ENCODE measurements around the gene UBE2J2.

UBE2J2 gene

DNA sequence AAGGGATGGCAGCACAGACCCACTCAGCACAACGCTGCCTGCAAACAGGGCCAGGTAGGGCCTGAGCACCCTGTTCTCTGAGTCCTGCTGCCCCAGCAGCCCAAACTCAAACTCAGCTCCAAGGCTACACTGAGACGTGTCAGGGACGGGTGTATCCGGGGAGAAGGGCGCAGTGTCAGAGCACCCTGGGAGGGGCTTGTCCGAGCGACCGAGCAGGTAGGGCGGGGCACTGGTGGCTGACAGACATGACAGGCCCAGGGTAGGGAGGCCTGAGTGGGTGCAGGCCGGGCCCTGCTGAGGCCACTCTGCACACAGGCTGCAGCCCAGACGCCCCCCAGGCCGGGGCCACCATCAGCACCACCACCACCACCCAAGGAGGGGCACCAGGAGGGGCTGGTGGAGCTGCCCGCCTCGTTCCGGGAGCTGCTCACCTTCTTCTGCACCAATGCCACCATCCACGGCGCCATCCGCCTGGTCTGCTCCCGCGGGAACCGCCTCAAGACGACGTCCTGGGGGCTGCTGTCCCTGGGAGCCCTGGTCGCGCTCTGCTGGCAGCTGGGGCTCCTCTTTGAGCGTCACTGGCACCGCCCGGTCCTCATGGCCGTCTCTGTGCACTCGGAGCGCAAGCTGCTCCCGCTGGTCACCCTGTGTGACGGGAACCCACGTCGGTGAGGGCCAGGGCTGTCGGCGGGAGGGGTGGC is 12.1 kb upstream of the UBE2J2 start:
- TF ChIP-seq ZFX (IDR thresholded peaks at IDR 0.05; ENCODE audit: borderline replicate concordance), result no peak
- TF ChIP-seq, protein P1, sequence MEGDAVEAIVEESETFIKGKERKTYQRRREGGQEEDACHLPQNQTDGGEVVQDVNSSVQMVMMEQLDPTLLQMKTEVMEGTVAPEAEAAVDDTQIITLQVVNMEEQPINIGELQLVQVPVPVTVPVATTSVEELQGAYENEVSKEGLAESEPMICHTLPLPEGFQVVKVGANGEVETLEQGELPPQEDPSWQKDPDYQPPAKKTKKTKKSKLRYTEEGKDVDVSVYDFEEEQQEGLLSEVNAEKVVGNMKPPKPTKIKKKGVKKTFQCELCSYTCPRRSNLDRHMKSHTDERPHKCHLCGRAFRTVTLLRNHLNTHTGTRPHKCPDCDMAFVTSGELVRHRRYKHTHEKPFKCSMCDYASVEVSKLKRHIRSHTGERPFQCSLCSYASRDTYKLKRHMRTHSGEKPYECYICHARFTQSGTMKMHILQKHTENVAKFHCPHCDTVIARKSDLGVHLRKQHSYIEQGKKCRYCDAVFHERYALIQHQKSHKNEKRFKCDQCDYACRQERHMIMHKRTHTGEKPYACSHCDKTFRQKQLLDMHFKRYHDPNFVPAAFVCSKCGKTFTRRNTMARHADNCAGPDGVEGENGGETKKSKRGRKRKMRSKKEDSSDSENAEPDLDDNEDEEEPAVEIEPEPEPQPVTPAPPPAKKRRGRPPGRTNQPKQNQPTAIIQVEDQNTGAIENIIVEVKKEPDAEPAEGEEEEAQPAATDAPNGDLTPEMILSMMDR (IDR thresholded peaks at IDR 0.05), result no peak
- no peak overlapping the region for H3K27ac ChIP-seq

DNA sequence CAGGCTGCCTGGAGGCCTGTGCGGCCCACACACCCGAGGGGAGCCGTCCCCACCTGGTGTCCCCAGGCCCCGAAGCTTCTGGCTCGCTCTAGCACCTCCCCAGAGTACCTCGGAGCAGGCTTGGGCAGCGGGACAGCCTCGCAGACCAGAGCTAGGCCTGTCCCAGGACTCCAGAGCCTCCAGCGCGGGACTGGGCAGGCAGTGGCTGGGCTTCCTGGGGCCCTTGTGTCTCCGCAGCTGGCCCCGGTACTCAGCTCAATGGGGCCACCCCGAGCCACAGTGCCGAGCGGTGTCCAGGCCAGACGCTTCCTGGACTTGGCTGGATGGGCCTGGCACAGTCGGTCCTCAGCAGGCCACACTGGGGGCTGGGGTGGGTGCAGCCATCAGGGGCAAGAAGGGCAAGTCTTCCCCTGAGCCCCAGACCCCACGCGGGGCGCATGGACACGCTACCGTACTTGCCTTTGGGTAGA is 11.5 kb upstream of the UBE2J2 start:
- no peak overlapping the region for H3K27ac ChIP-seq
- TF ChIP-seq ZFX (IDR thresholded peaks at IDR 0.05; ENCODE audit: borderline replicate concordance), result no peak
- TF ChIP-seq, protein P1 (IDR thresholded peaks at IDR 0.05), result no peak

DNA sequence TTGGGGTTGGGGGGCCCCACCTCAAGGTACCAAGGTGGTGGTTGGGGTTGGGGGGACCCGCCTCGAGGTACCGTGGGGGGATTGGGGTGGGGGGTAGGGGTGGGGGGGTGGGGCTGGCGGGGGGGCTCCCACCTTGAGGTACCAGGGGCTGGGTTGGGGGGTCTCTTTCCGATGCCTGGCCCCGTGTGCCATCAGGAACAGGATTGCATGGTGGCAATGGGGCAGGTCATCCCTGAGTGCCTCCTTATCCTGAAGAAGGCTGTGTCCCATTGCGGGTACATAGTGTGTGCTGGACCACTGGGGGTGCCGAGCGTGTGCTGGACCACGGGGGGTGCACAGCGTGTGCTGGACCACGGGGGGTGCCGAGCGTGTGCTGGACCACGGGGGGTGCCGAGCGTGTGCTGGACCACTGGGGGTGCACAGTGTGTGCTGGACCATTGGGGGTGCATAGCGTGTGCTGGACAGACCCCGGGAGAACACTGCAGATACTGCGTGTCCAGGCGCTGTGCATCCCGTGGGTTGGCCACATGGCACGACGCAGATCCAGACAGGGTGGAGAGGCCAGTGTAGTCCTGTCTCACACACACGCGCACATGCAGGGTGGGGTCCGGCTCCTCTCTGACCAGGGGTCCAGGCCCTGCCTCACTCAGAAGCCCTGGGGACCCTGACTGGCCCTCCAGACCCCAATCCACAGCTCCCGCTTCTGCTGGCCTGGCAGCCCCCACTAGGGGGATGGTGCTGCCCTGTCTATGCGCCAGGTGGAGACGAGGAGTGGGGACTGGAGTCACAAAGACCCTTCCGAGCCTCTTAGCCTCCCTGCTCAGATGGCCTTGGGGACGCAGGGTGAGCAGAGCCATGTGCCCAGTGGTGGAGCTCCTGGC is 10.8 kb upstream of the UBE2J2 start:
- no peak for TF ChIP-seq ZFX (IDR thresholded peaks at IDR 0.05; ENCODE audit: borderline replicate concordance)
- TF ChIP-seq, protein P1 (IDR thresholded peaks at IDR 0.05), result no peak

DNA sequence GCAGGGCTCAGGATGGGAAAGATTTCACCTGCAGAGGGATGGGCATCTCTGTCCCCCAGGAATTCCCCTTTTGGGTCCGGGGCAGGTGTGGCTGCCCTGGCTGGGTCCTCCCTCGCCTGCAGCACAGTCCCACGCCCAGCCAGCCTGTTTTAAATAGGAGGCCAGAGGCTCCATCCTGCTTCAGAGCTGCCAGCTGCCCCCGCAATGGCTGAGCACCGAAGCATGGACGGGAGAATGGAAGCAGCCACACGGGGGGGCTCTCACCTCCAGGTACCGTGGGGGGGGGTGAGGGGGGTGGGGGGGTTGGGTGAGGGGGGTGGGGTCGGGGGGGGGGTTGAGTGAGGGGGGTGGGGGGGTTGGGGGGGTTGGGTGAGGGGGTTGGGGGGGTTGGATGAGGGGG is 10.2 kb upstream of the UBE2J2 start:
- H3K27ac ChIP-seq, result no peak overlapping the region
- no peak for TF ChIP-seq ZFX (IDR thresholded peaks at IDR 0.05; ENCODE audit: borderline replicate concordance)
- TF ChIP-seq, protein P1 (IDR thresholded peaks at IDR 0.05), result no peak

More for the DNA sequence above, 10.8 kb upstream of the UBE2J2 start:
- no peak overlapping the region for H3K27ac ChIP-seq

DNA sequence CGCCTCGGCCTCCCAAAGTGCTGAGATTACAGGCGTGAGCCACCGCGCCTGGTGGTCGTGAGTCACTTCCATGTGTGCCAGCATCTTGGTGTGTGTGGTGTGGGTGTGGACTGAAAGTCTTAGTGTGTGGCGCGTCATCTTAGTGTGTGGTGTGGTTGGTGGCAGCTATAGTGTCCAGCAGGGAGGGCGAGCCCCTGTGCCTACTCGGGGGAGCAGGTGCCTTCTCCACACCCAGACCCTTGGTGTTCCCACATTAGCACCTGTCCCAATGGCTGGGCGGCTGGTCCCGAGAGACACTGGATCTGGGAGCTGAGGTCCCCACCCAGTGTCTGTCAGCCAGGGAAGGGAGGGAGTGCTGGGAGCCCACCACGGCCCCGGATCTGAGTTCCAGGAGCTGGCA is 9.3 kb upstream of the UBE2J2 start:
- H3K27ac ChIP-seq, result no peak overlapping the region
- no peak for TF ChIP-seq ZFX (IDR thresholded peaks at IDR 0.05; ENCODE audit: borderline replicate concordance)
- TF ChIP-seq, protein P1 (IDR thresholded peaks at IDR 0.05), result no peak

DNA sequence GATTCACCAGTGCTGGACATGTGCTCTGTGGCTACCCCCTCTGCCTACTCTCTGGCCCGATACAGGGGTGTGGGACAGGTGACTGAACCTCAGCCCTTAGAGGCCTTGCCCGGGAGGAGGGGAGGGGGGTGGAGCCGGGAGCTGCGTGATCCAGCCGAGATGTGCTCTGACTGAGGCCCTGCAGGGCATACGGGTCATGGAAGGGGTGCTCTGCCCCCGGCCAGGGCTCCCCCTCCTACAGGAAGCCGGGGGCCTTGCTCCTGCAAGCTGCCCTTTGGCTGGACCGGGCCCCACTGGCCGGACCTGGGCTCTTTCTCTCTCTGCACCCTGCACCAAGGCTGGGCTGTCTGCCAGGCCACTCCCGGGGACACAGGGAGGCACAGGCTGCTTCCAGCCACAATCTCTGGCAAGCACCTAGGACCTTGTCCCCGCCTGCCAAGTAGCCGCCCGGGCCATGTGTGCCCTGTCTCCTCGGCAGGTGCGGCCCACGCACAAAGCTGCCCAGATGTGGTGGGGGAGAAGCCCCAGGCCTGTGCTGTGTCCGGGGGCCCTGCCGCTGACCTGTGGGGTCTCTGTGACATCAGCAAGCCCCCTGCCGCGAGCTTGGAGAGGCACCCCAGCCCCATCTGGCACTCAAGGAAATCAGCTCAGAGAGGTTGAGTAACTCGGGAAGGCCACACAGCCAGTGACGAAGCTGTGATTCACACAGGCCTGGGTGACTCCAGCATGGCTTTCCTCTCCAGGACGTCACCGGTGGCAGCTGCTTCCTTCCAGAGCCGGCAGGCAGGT is 8.1 kb upstream of the UBE2J2 start:
- TF ChIP-seq, protein P1 (IDR thresholded peaks at IDR 0.05), result no peak
- no peak for TF ChIP-seq ZFX (IDR thresholded peaks at IDR 0.05; ENCODE audit: borderline replicate concordance)
- H3K27ac ChIP-seq, result no peak overlapping the region
